Endothelial cell of umbilical vein (primary cell): ENCODE data around the gene GEMIN7. TPM values are rescaled to one million over a fixed set of nuclear protein-coding genes. Genes with fewer than 3 reads are reported as not detected.

ENCODE experiments used
- BruUV-seq: library from RNA; stranded (reverse); fragments of 400-500 nt; replicated peaks from 2 replicates; lab custom pipeline; 2021; lab: Mats Ljungman, UMichigan
- CTCF ChIA-PET: fragments of 300-600, 350-600 bp; sonication (Branson Sonifier 250); formaldehyde crosslinking; loops from one replicate; lab custom pipeline; 2021; ENCODE audit warnings: antibody characterized with exemption, inconsistent platforms; lab: Charles Lee
- POLR2A ChIA-PET: fragments of 300-600, 350-600 bp; sonication (Branson Sonifier 250); formaldehyde crosslinking; loops from one replicate; lab custom pipeline; 2021; ENCODE audit warnings: antibody characterized with exemption, inconsistent platforms; lab: Charles Lee
- DNase-seq: peaks from one replicate; pipeline ENCODE4 v3.0.0-alpha.2; 2011; ENCODE audit warnings: low read depth, low spot score
- FAIRE-seq: peaks from 2 replicates; lab custom pipeline; 2011; peaks lifted over from hg19 to GRCh38; lab: Jason Lieb, UNC
- H2AFZ ChIP-seq: 2 replicates; pipeline ENCODE4 v1.6.0; 2012; ENCODE audit warnings: low read depth, low read length, control low read depth, inconsistent platforms
- H3K27ac ChIP-seq: 2 replicates; pipeline ENCODE4 v1.5.1; 2011; ENCODE audit warnings: low read depth, mild to moderate bottlenecking, control low read depth, low read length, moderate library complexity; ENCODE audit not compliant: insufficient read depth
- H3K27me3 ChIP-seq, 2 experiments: 2 replicates each; pipeline versions ENCODE4 v1.6.0 to v1.6.1; 2011; ENCODE audit warnings: low read length in 2 of 2, mixed read lengths in 1 of 2; ENCODE audit not compliant: control insufficient read depth in 2 of 2, insufficient read depth in 2 of 2
- H3K36me3 ChIP-seq, 2 experiments: 2 replicates in 1 of 2; 3 replicates in 1 of 2; pipeline ENCODE4 v1.5.1; 2011; ENCODE audit warnings: low read length in 2 of 2, mild to moderate bottlenecking in 1 of 2, moderate library complexity in 1 of 2; ENCODE audit not compliant: control insufficient read depth in 2 of 2, insufficient read depth in 2 of 2; ENCODE audit errors: extremely low read depth in 1 of 2
- H3K4me1 ChIP-seq: 3 replicates; pipeline ENCODE4 v1.5.1; 2011; ENCODE audit warnings: mild to moderate bottlenecking, low read length; ENCODE audit not compliant: control insufficient read depth, insufficient read depth; ENCODE audit errors: extremely low read depth
- H3K4me2 ChIP-seq: 2 replicates; pipeline ENCODE4 v1.6.1; 2011; ENCODE audit warnings: low read length, control low read depth, mixed read lengths; ENCODE audit not compliant: insufficient read depth
- H3K4me3 ChIP-seq, 3 experiments: fragments of 200-600 bp in 1 of 3; sonication (generic), shearing (Covaris generic) in 1 of 3; replicated peaks in 1 of 3; 2 replicates each; pipeline ENCODE4 v1.5.1; 2011 to 2016; ENCODE audit warnings: control low read depth in 3 of 3, low read length in 3 of 3, mild to moderate bottlenecking in 2 of 3, inconsistent platforms in 1 of 3, low read depth in 1 of 3, moderate library complexity in 1 of 3; ENCODE audit not compliant: insufficient read depth in 1 of 3
- H3K79me2 ChIP-seq: 2 replicates; pipeline ENCODE4 v1.6.0; 2012; ENCODE audit warnings: low read length, inconsistent platforms; ENCODE audit not compliant: control insufficient read depth, insufficient read depth
- H3K9ac ChIP-seq: replicated peaks from 2 replicates; pipeline ENCODE3; 2011; ENCODE audit warnings: low read length, control low read depth; ENCODE audit not compliant: insufficient read depth; ENCODE audit errors: extremely low read depth
- H3K9me1 ChIP-seq: replicated peaks from 3 replicates; pipeline ENCODE4 v1.6.0; 2011; ENCODE audit warnings: mild to moderate bottlenecking, low read length; ENCODE audit not compliant: control insufficient read depth, insufficient read depth; ENCODE audit errors: extremely low read depth
- H3K9me3 ChIP-seq: replicated peaks from 2 replicates; pipeline ENCODE4 v1.5.1; 2012; ENCODE audit warnings: low read length, inconsistent platforms; ENCODE audit not compliant: control insufficient read depth, insufficient read depth
- H4K20me1 ChIP-seq: replicated peaks from 2 replicates; pipeline ENCODE3; 2011; ENCODE audit warnings: mild to moderate bottlenecking, low read length; ENCODE audit not compliant: control insufficient read depth, insufficient read depth; ENCODE audit errors: extremely low read depth
- CTCF ChIP-seq, 2 donors: IDR thresholded peaks; 1 replicate in 1 of 2; 2 replicates in 1 of 2; pipeline ENCODE4 v1.5.1; 2011; ENCODE audit warnings: low read length in 2 of 2, mild to moderate bottlenecking in 2 of 2, moderate library complexity in 2 of 2, control low read depth in 1 of 2, inconsistent platforms in 1 of 2, low read depth in 1 of 2; ENCODE audit not compliant: insufficient read depth in 1 of 2; ENCODE audit errors: extremely low read depth in 1 of 2
- FOS ChIP-seq: IDR thresholded peaks from 2 replicates; pipeline ENCODE4 v1.6.1; 2011; ENCODE audit warnings: mild to moderate bottlenecking, low read length, moderate library complexity, borderline replicate concordance; ENCODE audit not compliant: insufficient read depth
- JUN ChIP-seq: IDR thresholded peaks from 2 replicates; pipeline ENCODE4 v1.6.1; 2011; ENCODE audit warnings: borderline replicate concordance, low read depth; ENCODE audit not compliant: insufficient read length, insufficient read depth
- MYC ChIP-seq: IDR thresholded peaks from one replicate; pipeline ENCODE4 v1.6.1; 2011; ENCODE audit warnings: mild to moderate bottlenecking, low read depth, low read length
- POLR2A ChIP-seq: IDR thresholded peaks from 2 replicates; pipeline ENCODE4 v1.6.1; 2012; ENCODE audit warnings: low read depth, mild to moderate bottlenecking, control low read depth, low read length
- POLR2AphosphoS5 ChIP-seq: IDR thresholded peaks from 2 replicates; pipeline ENCODE4 v1.6.1; 2012; ENCODE audit warnings: low read depth, mild to moderate bottlenecking, control low read depth, low read length, moderate library complexity; ENCODE audit not compliant: insufficient read depth
- dilution Hi-C: fragments of 300-500 bp; cut with MboI; formaldehyde crosslinking; loops from one replicate; pipeline ENCODE4 v1.15.0; 2019; ENCODE audit warnings: low sequenced_read_pairs; ENCODE audit not compliant: extremely low pct_ligation_motif_present
- intact Hi-C: fragments of 100-400 bp; cut with micrococcal nuclease; formaldehyde crosslinking; loops from one replicate; pipeline ENCODE4 v1.10.0; 2022
- polyA plus RNA-seq, 4 experiments: library from polyadenylated mRNA; depleted of rRNA in 3 of 4; stranded (reverse) in 3 of 4; unstranded in 1 of 4; fragments of >200 nt; gene quantifications; 2 replicates each; pipeline versions ENCODE4 v1.2.1 to v1.2.3, GENCODE V29; 2011 to 2012; ENCODE audit warnings: missing spikeins in 1 of 4
- total RNA-seq: library from RNA; stranded (reverse); gene quantifications from 2 replicates; pipeline ENCODE4 v1.2.3, GENCODE V29; 2021
- TF ChIP-seq, protein P1 (sequence below): IDR thresholded peaks from 2 replicates; pipeline ENCODE4 v1.6.1; 2011; ENCODE audit not compliant: insufficient read depth, insufficient read length

GEMIN7 gene
- total and polyA plus RNA-seq, 2 donors (not counting 3 experiments of a cell fraction or from before 2014, with no cell fraction given): 34.2 to 53.7 TPM

DNA sequence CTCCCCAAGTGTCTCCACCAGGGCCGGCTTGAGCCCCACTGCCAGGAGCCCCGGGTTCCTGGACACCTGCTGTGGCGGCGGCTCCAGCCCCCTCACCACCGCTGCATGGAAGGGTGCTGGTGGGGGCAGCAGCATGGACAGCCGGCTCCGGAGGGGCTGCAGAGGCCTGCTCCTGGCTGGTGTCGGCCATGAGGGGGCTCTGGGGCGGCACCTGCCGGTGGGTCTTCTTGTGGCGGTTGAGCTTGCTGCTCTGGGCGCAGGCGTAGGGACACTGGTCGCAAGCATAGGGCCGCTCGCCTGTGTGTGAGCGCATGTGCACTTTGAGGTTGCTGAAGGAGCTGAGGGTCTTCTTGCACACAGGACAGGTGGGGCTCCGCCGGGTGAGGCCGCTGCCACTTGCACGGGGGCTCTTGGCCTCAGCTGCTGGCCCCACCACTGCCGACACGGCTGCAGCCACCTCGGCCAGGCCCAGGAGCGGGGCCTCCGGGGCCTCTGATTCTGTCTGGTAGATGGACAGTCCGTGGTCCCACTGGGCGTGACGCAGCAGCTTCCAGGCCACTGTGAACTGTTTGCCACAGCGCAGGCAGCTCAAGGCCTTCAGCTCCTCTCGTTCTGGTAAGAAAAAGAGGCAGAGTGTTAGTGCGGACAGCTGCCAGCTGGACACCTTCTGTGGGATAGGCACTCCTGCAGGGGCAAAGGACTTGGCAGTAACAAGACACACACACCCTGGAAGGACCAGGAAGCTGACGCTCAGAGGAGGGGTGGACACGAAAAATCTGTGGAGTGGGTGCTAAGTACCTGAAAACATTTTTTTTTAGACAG is 6.9 kb upstream of the GEMIN7 start:
- TF ChIP-seq CTCF (IDR thresholded peaks at IDR 0.05; ENCODE audit: extremely low read depth in 1 of 2, insufficient read depth in 1 of 2, low read depth in 1 of 2, low read length in 2 of 2) (no peak), JUN (no peak), MYC (no peak), POLR2A (no peak), FOS (no peak), POLR2AphosphoS5 (no peak)
- TF ChIP-seq, protein P1, sequence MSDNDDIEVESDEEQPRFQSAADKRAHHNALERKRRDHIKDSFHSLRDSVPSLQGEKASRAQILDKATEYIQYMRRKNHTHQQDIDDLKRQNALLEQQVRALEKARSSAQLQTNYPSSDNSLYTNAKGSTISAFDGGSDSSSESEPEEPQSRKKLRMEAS: no peak
- Histone ChIP-seq H3K9ac (no peak overlapping the region), H3K9me3 (no peaks in the 10 kb centered on the region), H3K79me2 (no peaks in the 10 kb centered on the region), H3K4me3 (no peak overlapping the region), H4K20me1 (no peaks in the 10 kb centered on the region), H3K27ac (no peak overlapping the region), H3K4me2 (no peak overlapping the region), H2AFZ (no peak overlapping the region), H3K4me1 (peaks cover 5% of the 10 kb centered on the region), H3K27me3 (no peaks in the 10 kb centered on the region), H3K36me3 (peaks cover 2 to 24% of the 10 kb centered on the region in 2 experiments), H3K9me1 (no peaks in the 10 kb centered on the region)
- ChIA-PET POLR2A (interaction anchor here (1.1 kb wide), 1 partner anchor 9 kb away, joined by 3 read pairs; no protein-coding TSS in a partner anchor), CTCF (interaction anchor here (1.7 to 2.1 kb wide), 2 partner anchors 13 to 28 kb away, joined by 3 to 13 read pairs; no protein-coding TSS in a partner anchor)
- dilution Hi-C loops: no loop called here
- BruUV-seq: no TSS peak
- intact Hi-C loops: no loop called here
- no peak for FAIRE-seq
- no peak for DNase-seq
